Measurements from ENCODE around the gene HTR4. TPM values are rescaled to one million over a fixed set of nuclear protein-coding genes. Genes with fewer than 3 reads are reported as not detected.

HTR4 gene
- polyA plus RNA-seq, 1 of the 3 experiments (the other 2 are of a cell fraction): not detected

- Histone ChIP-seq H3K4me3 (ENCODE audit: low read depth in 2 of 2, low read length in 1 of 2) (no peak overlapping the region), H3K9ac (no peak overlapping the region), H3K4me1 (ENCODE audit: control insufficient read depth in 1 of 2, insufficient read depth in 2 of 2, low read depth in 1 of 2, low read length in 1 of 2) (peaks cover 0 to 6% of the 10 kb centered on the region in 2 experiments; a peak in 2 of 4 replicates), H3K9me3 (no peaks in the 10 kb centered on the region), H3K79me2 (ENCODE audit: insufficient read depth) (no peaks in the 10 kb centered on the region), H4K20me1 (ENCODE audit: insufficient read depth) (no peaks in the 10 kb centered on the region), H3K4me2 (no peak overlapping the region), H3K9me2 (no peaks in the 10 kb centered on the region), H3K36me3 (replicated peaks in 1 of 2; ENCODE audit: control insufficient read depth in 1 of 2, insufficient read depth in 2 of 2, low read length in 1 of 2) (no peaks in the 10 kb centered on the region), H2AFZ (ENCODE audit: low read depth) (no peak overlapping the region), H3K27me3 (ENCODE audit: insufficient read depth) (no peaks in the 10 kb centered on the region), H3F3A (replicated peaks; ENCODE audit: insufficient read depth) (no peaks in the 10 kb centered on the region), H3K27ac (ENCODE audit: low read depth in 2 of 2, low read length in 1 of 2) (no peak overlapping the region)
- POLR2A ChIA-PET: no interaction called here
- CTCF ChIA-PET: interaction anchor here (1.6 to 3.7 kb wide), 2 partner anchors 94 to 192 kb away, joined by 6 to 16 read pairs; no protein-coding TSS in a partner anchor
- TF ChIP-seq FOXJ3 (CRISPR knock-in tag; IDR thresholded peaks at IDR 0.05) (no peak), PBX3 (IDR thresholded peaks at IDR 0.05) (no peak), JUND (IDR thresholded peaks at IDR 0.05) (no peak), RFX5 (IDR thresholded peaks at IDR 0.05; ENCODE audit: low read length) (no peak), FOSL2 (IDR thresholded peaks at IDR 0.05; ENCODE audit: borderline replicate concordance, low read depth) (no peak), GATA2 (CRISPR knock-in tag; IDR thresholded peaks at IDR 0.05) (no peak), ELF1 (IDR thresholded peaks at IDR 0.05) (no peak), CHD2 (IDR thresholded peaks at IDR 0.05; ENCODE audit: low read length, partially characterized antibody) (no peak), NFIC (IDR thresholded peaks at IDR 0.05; ENCODE audit: borderline replicate concordance) (no peak), TAF1 (IDR thresholded peaks at IDR 0.05; ENCODE audit: borderline replicate concordance, low read depth, low read length) (no peak), RCOR1 (IDR thresholded peaks at IDR 0.05; ENCODE audit: low read length) (no peak), REST (IDR thresholded peaks at IDR 0.05; ENCODE audit: low read depth, low read length) (no peak), IRF3 (IDR thresholded peaks at IDR 0.05; ENCODE audit: low read depth, low read length) (no peak)
- WGBS (ENCODE audit: low lambda C conversion rate): 14% methylated on average over 3 of the region's 3 CpGs
- DNase-seq: no peak
These were observed 18.0 kb downstream of the HTR4 start for GRCh38 chr5:148636353-148636752.

Measured in SK-N-SH (cell line).